Activated gamma-delta T cell (primary cell): ENCODE measurements around the gene SPDL1.
"Not testable (repeated sequence)": the region's sequence is repeated elsewhere in the genome, so short reads cannot be mapped to it uniquely, and the experiment has no call there.

Source experiments
- DNase-seq: peaks from one replicate; lab custom pipeline; 2025; lab: John Stamatoyannopoulos, UW

Gene SPDL1

DNA sequence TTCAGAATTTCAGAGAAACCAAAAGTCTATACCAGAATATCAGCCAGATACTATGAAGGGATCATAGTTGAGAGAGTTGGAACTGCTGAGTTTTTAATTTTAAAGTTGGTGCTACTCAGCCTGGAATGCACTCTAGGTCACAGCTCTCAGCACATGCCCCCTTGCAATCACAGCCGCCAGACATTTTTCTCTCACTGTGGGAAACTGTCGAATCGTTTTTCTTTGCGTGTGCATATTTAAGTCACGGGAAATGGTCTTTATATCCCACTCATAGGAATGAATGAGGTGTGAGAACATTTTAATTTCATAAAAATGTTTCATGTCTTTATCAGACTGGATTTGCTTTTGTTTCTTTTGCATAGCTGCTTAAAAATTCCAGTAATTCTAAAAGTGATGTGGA lies 12.2 kb upstream of the SPDL1 start:
- no peak for DNase-seq

GRCh38 chr5:169574134-169574646 lies 9.4 kb upstream of the SPDL1 start:
- DNase-seq: no peak

DNA sequence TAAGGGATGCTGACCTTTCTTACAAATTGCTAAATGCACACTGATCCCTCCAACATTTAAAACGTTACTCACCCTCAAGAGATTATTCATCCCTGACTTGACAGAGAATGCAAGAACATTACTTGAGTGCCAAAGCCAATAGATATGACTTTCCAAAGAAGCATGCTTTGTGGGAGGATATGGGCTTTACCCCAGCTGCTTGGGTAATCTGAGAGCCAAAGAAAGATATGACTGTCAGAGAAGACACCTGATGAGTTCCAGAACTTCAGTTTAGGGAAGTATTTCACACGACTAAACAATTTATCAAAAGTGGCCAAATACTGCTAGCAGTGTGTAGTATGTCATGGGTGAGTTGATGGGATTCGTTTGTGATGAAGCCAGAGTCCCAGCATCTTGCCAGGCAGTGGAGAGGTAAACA lies 7.4 kb upstream of the SPDL1 start:
- DNase-seq: no peak

DNA sequence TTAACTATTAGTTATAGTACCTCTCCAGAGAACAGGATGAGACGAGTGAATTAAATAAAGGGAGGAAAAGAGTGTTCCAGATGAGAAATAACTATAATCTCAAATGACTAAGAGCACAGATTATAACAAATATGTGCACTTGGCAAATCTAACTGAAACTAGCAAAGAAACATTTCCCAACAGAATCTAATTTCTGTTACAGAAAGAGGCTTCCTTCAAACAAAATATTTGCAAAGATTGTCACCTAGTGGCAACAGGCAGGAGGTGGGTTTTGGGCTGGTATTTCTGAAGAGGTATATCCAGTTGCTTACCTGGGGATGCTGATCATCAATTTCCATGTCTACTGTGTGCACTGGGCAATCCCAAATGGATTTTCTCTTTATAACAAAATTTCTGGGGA lies 5.6 kb upstream of the SPDL1 start:
- no peak for DNase-seq

DNA sequence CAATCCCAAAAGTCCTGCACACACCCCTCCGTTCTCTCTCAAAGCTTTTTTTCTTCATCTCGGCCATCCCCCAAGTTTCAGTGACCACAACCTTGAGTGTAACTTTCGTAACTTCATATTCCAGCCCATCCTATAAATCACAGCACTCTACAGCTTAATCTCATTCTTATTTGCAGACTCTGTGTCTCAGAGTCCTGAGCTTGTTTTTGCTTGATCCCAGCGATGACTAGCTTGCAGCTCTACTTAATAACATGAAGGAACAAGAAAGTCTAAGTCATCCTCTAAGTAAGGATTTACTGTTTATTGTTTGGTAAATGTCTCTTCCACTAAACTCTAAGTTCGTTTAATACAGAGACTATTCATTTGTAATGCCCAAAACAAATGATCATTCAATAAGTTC lies 2.6 kb upstream of the SPDL1 start:
- DNase-seq: no peak

DNA sequence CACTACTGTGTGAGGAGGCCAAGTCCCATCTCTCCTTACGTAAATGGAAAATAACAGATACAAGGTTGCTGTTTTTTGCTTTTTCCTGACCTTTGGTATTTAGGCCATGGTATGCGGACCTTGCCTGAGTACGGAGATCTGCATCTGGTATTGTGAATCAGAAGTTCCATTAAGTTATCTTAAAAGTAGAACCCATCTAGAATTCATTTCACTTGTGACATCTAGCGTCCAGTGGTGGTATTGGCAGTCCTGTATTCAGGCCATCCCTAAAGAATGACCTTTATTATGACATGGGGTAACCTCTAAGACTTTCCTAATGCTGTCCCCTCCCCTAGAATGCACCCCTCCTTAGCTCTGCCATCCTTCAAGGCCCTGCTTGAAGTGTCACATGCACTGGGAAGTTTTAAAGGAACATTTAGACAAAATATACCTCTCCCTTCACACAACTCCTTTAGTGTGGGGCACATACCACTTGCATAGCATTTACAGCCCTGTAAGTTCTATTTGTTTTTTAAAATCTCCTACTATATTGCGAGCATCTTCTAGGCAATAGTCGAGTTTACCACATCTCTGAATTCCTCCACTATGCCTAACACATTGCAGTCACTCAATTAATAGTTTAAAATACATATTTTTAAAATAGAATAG lies 1.9 kb upstream of the SPDL1 start:
- DNase-seq: no peak

DNA sequence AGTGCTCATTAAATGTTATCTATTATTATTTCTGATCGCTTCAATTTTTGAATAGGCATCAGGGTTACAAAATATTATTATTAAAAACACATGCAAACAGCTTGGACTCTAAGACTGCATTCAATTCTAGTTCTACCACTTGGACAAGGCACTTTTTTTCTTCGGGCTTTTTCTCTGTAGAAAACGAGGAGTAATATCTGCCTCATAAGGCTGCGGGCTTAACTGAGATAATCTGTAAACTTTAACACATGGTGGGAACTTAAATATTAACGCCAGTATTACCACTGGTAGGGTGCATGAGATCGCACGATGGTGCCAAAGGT lies 511 bp upstream of the SPDL1 start:
- no peak for DNase-seq

GRCh38 chr5:169584998-169585451 lies 1.5 kb downstream of the SPDL1 start:
- no peak for DNase-seq

GRCh38 chr5:169590602-169591001 lies 7.0 kb downstream of the SPDL1 start:
- DNase-seq: no peak

- DNase-seq: no peak
Measured at GRCh38 chr5:169591636-169592035, 8.1 kb downstream of the SPDL1 start.

DNA sequence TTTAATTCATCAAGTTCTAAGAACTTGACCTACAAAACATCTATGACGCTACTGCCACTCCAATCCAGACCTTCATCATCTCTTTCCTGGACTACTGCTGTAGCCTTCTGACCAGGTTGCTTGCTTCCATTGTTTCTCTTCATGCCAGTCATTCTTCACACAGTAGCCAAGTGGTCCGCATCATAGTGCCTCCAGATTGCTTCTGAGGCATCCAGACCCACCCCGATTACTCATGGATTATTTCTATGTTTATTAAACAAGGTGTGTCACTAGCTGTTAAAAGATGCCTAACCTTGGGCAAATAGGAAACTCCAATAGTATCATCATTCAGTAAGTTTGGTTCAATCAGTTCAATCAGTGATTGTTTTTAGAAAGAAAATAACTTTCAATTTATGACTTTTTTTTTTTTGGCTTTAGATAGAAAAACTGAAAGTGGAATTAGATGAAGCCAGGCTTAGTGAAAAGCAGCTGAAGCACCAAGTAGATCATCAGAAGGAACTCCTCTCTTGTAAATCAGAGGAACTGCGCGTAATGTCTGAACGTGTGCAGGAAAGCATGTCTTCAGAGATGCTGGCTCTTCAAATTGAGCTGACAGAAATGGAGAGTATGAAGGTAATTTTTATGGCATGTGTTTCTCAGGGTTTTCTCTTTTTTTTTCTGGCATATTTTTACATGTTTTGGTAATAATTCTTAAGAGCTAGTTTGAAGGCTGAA lies 9.5 kb downstream of the SPDL1 start:
- no peak for DNase-seq

GRCh38 chr5:169595172-169595820 lies 11.7 kb downstream of the SPDL1 start:
- no peak for DNase-seq

DNA sequence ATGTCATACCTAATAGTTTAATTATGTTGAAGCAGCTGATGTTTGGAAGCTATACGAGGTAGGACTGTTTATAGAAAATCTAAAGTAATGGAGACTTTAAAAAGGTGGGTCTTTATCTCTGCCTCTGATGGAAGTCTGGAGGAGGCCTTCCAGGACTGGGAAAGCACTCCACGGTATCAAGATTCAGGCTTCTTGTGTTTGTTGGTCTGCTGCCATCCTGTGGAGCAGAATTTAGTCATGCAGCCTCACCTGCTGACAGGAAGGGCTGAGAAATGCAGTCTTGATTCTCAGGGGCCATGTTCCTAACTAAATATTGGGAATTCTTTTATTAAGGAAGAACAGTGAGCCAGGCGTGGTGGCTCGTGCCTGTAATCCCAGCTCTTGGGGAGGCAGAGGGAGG lies 15.9 kb downstream of the SPDL1 start:
- DNase-seq: no peak

DNA sequence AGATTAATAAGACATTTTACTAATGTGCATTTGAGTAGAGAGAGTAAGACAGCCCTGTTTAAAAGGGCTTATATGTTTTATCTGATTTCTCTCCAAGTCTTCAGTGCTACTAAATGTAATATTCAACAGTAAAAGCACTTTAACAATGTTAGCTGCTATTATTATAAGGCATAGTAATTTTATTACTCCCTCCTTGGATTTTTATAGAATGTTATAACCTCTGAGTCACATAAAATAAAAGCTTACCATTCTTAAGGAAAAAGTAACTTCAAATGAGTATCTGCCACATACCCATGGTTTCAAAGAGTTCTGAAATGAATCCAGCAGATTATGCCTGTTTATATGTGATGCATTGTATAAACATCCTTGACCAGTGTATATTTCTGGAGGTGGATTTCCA lies 19.0 kb downstream of the SPDL1 start:
- DNase-seq: no peak

GRCh38 chr5:169606279-169606678 lies 22.7 kb downstream of the SPDL1 start:
- no peak for DNase-seq

GRCh38 chr5:169607882-169608281 lies 24.3 kb downstream of the SPDL1 start:
- DNase-seq: no peak

- no peak for DNase-seq
Measured at GRCh38 chr5:169609716-169610115, 26.1 kb downstream of the SPDL1 start.

DNA sequence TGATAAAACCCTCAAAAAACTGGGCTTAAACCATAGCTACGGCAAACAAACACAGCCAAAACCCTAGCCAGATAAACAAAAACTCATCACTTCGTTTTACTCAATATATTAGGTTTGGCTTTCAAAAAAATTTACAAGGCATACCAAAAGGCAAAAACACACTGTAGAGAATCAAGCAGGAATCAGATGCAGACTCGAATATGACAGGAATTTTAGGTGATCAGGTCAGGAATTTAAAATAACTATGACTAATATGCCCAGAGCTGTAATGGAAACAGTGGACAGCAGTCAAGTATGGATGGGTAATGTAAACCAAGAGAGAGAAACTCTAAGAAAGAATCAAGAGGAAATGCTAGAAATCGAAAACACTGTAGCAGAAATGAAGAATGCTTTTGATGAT lies 27.0 kb downstream of the SPDL1 start:
- DNase-seq: no peak

- DNase-seq: no peak
Measured at GRCh38 chr5:169615561-169615960, 32.0 kb downstream of the SPDL1 start.

DNA sequence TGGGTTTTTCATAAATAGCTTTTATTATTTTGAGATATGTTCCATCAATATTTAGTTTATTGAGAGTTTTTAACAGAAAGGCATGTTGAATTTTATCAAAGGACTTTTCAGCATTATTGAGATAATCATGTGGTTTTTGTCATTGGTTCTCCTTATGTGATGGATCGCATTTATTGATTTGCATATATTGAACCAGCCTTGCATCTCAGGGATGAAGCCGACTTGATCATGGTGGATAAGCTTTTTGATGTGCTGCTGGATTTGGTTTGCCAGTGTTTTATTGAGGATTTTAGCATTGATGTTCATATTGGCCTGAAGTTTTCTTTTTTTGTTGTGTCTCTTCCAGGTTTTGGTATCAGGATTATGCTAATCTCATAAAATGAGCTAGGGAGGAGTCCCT lies 40.7 kb downstream of the SPDL1 start:
- DNase-seq: not testable (repeated sequence)

- no peak for DNase-seq
Measured at GRCh38 chr5:169626779-169627178, 43.2 kb downstream of the SPDL1 start.

GRCh38 chr5:169627551-169627950 lies 44.0 kb downstream of the SPDL1 start:
- DNase-seq: no peak

- DNase-seq: no peak
Measured at GRCh38 chr5:169628892-169629291, 45.3 kb downstream of the SPDL1 start.
